Measurements from ENCODE around the gene DUSP3.
"Not testable (repeated sequence)": the region's sequence is repeated elsewhere in the genome, so short reads cannot be mapped to it uniquely, and the experiment has no call there.

The DUSP3 gene

GRCh38 chr17:43801844-43802243, 23.1 kb upstream of the DUSP3 start:
- no peak for DNase-seq

DNA sequence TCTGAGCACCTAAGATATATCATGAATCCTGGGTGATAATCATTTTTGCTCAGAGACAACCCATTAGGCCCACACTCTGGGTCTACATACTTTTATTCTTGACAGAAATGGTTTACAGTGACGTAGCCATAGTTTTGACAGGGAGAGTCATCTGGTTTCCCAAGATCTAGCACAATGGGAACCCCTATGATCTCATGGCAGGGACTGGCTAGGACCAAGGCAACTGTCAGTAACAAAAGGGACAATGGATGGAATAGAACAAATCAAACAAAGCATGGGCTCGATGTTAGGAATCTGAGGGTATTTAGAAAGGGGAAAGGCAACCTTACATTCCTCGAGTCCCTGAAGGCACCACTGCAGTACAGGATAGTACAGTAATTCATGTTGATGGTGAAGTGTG, 22.0 kb upstream of the DUSP3 start:
- DNase-seq = peak in 3 of 58 donors; percentile 18 to 60 (median 35)

DNA sequence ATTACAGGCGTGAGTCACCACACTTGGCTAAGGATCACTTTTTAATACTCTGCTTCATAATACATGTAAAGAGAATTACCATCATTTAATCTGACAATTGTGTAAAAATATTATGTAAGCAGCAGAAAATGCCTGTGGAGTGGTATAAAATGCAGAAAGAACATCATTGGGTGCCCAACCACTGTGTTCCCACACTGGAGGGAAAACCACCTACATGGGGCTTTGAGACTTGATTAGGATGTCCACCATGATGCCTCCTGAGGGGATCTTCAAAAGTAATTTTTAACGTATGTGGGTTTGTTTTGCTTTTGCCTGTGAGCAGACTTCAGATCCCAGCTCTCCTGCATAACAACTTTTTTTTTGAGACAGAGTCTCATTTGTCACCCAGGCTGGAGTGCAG, 20.3 kb upstream of the DUSP3 start:
- DNase-seq = no peak

GRCh38 chr17:43798024-43798423, 19.2 kb upstream of the DUSP3 start:
- DNase-seq = not testable (repeated sequence)

GRCh38 chr17:43792668-43793067, 13.9 kb upstream of the DUSP3 start:
- DNase-seq = not testable (repeated sequence)

DNA sequence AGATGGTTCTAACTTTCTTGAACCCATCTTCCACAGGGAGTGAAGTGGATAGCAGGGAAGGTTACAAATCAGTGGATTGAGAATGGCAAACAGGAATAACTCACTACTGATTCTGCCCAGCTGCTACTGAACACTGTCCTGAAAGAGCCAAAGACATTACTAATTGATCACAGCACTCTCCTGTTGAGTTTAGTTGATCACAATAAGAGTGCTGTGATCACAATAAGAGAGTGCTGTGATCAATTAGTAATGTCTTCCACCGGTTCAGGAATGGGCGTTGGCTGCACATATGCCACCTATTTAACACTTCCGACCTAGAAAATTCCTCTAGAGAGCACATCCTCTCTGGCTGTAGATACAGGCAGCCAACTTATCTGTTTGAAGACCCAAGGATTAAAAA, 12.8 kb upstream of the DUSP3 start:
- DNase-seq = no peak

DNA sequence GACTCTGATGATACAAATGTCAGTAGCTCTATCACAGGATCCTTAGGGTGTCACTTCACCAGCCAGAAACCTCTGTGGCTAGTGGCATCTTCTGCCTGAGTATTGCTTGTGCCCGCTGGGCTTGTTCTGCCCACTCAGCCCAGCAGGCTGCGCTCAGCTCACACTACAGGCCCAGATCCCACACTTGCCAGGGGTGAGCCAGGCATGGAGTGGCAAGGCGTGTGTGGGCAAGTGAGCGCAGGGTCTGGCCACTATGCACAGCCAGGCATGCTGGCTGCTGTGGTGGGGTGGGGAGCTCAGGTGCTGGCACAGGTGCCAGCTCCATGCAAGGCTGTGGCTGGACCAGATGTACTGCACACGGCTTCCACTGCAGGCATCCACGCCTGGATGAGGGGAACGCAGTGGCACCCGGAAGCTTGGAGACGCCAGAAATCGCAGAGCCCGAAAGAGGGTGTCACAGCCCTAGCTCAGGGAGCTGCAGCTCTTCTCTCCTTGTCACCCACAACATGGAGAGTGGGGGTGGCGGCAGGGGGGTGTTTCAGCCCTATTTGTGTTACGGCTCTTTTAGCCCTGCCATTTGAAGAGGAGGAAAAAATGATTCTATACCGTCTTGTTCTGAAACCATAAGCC, 11.6 kb upstream of the DUSP3 start:
- peak in 6 of 58 donors; percentile 12 to 39 (median 26) for DNase-seq

- DNase-seq = no peak
These were observed 10.7 kb upstream of the DUSP3 start for GRCh38 chr17:43789482-43789881.

DNA sequence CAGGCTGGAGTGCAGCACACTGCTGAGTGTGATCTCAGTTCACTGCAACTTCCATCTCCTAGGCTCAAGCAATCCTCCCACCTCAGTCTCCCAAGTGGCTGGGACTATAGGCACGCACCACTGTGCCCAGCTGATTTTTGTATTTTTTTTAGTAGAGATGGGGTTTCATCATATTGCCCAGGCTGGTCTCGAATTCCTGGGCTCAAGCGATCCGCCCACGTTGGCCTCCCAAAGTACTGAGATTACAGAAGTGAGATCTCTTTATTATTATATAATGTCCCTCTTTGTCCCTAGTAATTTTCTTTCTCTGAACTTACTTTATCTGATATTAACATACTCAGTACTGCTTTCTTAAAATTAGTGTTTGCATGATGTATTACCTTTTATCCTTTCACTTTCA, 9.8 kb upstream of the DUSP3 start:
- DNase-seq = no peak

- DNase-seq = no peak
These were observed 9.0 kb upstream of the DUSP3 start for GRCh38 chr17:43787728-43788127.

DNA sequence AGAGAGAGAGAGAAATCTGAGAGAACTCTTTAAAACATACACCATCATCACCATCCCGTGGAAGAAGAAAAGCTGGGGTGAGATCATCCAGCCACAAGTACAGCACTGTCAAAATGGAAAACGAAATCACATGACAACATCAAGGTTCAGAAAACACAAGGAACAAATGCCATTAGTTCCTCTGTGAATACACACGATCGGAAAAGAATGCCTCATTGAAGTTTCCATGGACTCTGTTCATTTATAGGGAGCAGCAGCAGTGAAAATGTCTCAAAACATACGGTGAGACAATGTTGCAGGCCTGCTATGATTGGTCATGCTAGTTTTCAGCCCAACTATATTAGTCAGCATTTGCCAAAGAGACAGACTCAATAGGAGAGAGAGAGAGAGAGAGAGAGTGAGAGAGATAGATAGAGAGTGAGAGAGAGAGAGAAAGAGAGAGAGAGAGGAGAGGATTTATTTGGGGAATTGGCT, 5.9 kb upstream of the DUSP3 start:
- DNase-seq = peak in 4 of 58 donors; percentile 10 to 58 (median 20)

DNA sequence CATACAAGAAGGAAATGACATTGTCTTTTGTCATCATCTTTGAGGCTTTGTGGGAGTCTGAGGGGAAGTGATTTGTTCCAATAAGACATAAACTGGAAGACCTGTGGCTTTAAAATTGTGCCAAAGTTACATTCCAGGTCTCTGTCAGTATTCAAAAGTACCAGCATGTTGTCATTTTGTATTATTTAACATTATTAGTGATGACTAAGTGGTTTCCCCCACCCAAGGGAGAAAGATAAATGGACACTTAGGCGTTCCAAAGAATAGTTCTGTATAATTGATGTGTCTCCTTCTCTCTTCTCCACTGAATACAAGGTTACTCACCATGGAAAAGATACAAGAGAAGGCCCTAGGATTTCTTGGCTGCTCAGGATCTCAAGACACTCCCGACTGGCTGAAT, 5.3 kb upstream of the DUSP3 start:
- no peak for DNase-seq

DNA sequence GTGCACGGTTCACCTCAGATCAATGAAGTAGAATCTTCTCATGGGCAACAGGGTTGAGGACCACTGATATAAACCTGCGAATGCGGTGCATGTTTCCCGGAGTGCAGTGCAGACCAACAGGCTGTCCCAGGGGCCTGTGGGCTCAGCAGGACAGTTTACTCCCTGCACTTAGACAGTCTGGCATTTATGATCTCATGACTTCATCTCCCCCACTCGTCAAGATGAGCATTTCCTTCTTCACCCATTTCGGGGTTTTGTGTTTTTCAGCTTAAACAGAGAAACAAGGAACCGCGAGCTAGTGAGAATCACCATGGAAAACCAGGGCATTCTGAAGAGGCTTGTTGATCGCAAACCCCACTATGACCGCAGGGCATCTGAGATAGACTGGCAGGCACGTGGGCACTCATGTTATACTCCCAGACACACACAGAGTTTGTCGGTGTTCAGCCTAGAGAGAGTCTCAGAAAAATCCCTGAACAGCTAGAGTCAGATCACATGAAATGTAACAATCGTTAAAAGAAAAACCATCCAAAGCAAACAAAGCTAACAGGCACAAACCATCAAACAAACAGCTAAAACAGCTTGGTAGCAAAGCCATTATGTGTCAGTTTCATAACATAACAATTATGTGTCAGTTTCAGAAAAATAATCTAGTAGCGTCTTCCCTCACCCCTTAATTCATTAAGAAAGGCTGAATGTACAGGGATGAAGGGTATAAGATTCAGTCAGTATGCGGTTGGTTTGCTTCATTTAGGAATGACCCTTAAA, 4.3 kb upstream of the DUSP3 start:
- DNase-seq = no peak

- no peak for DNase-seq
These were observed 1.4 kb upstream of the DUSP3 start, which contains the start of gene CFAP97D1 for GRCh38 chr17:43780135-43780534. CFAP97D1 (plus strand) TSS chr17:43780435; CDS start chr17:43780463, 28 bp downstream.

DNA sequence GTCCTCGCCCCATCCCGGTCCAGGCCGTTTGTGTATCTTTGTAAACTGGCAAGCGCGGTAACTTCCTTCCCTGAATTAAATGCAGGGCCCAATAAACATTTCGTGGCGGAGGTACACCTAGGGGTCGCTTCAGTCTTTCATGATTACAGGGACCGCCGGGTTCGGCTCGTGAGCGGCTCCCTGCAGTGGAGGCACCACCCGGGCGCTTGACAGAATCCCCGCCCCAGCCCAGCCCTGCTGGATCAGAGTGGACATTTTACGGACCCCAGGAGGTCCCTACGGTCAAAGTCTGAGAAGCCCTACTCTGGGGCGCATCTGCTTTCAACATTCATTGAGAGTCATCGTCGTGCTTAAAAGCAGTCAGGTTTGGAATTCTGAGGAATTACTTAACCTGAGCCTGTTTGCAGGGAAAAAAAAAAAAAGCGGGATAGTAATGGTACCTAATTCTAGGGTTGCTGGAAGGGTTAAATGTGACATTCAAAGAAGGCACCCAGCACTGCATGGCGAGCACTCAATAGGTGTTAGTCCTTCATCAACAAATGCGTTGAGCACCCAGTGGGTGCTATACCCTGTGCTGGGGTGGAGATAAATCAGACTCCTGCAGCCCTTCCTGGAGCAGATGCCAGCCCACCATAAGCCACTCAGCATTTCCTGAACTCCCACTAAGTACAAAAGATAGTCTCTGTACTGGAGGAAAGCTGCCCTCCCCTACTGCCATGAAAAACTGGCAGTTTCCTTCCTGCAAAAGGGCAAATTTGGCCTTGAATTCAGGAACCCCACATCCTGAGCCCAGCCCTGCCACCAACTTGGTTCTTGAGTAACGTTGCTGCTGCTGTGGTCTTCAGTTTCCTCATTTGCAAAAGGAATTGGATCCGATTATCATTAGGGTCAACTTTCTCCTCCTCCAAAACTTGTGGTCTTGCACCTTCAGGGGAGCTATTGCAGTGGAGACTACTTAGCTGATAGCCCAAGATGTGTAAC, 658 bp upstream of the DUSP3 start:
- peak in 13 of 58 donors; percentile 47 to 73 (median 64) for DNase-seq

DNA sequence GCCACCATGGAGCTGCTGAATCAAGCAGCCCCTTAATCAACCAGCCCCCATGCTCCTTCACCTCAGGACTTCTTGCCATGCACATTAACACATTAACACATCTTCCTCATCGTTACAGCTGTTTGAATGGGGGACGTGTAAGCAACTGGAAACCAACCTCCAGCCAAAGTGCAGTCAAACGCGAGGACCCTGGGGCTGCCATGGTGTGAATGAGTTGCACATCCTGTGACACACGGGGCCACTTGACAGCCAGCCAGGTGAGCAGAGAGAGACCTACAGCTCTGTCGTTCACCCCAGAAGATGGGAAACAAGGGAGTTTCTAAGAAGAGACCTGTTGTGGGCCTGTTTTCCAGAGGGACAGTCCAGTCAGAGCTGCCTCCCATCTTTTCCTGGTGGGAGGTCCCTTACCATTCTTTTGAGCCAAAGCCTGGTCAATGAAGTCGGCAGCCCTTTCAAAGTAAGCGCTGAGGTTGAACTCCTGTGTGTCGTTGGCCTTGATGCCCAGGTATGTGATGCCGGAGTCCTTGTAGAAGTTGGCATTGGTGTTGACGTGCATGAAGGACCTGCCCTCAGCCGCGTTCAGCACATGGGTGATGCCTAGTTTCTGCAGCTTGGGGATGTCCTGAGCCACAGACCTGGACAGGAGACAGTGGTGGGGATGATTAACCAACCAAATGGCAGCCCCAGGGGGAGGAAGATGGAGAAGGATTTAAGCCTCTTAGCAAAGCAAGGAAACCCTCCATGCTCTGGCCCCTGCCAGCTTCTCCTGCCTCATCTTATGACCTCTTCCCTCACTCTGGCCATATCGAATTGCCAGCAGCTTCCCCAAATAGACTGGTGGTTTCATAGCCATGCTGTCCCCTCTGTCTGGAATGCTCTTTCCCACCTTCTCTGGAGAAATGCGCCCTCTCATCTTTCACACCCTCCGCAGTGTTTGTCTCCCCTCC, 4.2 kb downstream of the DUSP3 start:
- DNase-seq = no peak

DNA sequence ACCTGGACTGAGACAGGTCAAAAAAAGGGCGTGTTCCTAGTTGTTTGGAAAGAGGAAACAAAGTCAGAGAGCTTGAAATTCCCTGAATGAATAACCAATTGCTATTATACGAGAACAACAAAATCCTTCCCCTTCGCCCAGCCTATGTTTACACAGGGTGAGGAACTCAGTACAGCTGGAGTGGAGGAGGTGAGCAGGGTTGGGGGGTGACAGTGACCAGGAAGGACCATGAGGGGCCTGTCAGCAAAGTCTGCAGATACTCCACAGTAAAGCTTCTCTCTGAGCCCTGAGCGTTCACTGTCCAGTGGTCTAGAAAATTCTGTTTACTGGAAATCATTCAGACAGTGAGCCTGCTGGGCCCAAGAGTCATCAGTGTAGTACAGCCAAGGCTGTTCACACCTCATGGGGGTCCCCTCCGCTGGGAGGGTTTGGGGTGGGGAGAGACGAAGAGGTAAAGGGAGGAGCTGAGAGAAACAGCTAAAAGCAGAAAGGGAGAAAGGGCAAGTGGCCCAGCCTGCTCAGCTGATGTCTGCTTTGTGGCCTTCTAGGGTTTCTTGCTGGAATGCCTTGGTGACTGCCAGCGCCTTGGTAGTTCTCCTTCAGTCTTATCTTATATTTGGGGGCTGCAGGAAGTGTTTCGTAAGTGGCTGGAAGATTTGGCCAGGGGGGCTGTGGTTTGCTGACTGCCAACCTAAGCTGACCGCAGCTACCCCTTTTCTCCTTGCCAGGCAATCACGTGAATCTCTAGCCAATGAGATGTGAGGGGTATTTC, 5.7 kb downstream of the DUSP3 start:
- DNase-seq = peak in 11 of 58 donors; percentile 8 to 51 (median 22)

GRCh38 chr17:43771463-43771862, 7.3 kb downstream of the DUSP3 start:
- DNase-seq = no peak

- no peak for DNase-seq
These were observed 7.8 kb downstream of the DUSP3 start for GRCh38 chr17:43770957-43771356.

Measured in anterior cingulate cortex (tissue), 58 donors.